ENCODE measurements around the gene CDHR5.
A peak's percentile ranks its signal among the peaks of the same experiment; 100 is the strongest.

CDHR5 gene

DNA sequence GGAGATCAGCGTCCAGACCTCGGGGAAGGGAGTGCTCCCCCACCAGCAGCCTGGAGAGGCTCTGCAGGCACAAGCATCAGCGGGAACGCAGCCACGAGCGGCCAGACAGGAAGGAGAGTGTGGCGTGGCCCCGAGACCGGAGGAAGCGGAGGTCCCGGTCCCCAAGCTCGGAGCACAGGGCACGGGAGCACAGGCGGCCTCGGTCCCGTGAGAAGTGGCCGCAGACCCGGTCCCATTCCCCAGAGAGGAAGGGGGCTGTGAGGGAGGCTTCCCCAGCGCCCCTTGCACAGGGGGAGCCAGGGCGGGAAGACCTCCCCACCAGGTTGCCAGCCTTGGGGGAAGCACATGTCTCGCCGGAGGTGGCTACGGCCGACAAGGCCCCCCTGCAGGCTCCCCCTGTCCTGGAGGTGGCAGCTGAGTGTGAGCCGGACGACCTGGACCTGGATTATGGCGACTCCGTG is 15.9 kb downstream of the CDHR5 start:
- no peak for DNase-seq

DNA sequence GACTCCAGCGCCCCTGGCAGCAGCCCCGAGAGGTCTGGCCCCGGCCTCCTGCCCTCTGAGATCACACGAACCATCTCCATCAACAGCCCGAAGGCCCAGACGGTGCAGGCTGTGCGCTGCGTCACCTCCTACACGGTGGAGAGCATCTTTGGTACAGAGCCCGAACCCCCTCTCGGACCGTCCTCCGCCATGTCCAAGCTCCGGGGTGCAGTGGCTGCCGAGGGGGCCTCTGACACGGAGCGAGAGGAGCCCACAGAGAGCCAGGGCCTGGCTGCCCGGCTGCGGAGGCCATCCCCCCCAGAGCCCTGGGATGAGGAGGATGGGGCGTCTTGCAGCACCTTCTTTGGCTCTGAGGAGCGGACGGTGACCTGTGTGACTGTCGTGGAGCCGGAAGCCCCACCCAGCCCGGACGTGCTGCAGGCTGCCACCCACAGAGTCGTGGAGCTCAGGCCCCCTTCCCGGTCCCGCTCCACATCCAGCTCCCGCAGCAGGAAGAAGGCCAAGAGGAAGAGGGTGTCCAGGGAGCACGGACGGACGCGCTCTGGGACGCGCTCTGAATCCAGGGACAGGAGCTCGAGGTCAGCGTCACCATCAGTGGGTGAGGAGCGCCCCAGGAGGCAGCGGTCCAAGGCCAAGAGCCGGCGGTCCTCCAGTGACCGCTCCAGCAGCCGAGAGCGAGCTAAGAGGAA is 16.6 kb downstream of the CDHR5 start:
- no peak for DNase-seq

GRCh38 chr11:607020-607780 is 17.6 kb downstream of the CDHR5 start:
- no peak for DNase-seq

DNA sequence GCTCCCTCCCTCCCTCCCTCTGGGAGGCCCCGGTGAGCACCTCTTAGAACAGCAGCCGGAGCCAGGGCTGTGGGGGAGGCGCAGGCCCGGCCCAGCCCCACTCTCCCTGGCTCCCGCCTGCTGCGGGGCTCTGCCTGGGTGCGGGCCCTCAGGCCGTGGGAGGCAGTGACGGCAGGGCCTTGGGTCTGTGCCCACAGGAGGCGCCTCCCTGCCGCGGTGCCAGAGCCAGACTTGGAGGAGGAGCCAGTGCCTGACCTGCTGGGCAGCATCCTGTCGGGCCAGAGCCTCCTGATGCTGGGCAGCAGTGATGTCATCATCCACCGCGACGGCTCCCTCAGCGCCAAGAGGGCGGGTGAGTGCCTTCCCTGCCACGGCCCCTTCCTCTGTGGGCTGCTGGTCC is 18.5 kb downstream of the CDHR5 start:
- no peak for DNase-seq

GRCh38 chr11:605286-606129 is 19.2 kb downstream of the CDHR5 start:
- no peak for DNase-seq

DNA sequence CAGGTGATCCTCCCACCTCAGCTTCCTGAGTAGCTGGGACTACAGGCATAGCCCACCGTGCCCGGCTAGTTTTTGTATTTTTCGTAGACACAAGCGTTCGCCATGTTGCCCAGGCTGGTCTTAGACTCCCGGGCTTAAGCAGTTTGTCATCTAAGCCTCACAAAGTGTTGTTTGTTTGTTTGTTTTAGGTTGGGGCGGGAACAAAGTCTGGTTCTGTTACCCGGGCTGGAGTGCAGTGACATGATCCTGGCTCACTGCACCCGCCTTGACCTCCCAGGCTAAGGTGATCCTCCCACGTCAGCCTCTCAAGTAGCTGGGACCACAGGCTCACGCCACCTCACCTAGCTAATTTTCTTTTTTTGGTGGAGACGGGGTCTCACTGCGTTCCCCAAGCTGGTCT is 21.6 kb downstream of the CDHR5 start:
- no peak for DNase-seq

- no peak for DNase-seq
These were observed 23.0 kb downstream of the CDHR5 start for GRCh38 chr11:601573-602245.

DNA sequence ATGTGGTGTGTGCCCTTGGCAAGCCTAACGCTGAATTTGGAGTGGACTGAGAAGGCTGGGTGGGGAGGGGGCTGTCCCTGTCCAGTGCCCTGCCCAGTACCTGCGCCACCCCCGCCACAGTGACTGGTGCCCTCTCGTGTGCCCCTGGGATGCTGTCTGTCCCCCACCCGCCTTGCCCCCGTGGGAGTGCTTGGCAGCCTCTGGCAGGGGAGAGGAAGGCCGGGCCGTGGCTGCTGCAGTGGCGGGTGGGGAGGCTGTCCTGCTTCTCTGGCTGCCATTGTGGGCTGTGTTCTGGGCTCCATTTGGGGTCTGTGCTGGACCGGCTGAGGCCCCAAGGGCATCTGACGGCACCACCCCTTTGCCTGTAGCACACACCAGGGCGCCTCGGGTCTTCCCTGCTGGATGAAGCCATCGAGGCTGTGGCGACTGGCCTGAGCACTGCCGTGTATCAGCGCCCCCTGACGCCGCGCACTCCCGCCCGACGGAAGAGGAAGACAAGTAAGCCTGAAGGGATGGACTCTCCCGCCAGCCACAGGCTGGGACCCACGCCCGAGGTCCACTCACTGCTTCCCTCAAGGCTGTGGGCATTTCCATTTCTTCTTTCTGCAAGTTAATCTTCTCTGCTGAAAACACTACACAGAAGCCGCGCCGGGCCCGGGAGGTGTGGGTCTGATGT is 26.6 kb downstream of the CDHR5 start:
- no peak for DNase-seq

DNA sequence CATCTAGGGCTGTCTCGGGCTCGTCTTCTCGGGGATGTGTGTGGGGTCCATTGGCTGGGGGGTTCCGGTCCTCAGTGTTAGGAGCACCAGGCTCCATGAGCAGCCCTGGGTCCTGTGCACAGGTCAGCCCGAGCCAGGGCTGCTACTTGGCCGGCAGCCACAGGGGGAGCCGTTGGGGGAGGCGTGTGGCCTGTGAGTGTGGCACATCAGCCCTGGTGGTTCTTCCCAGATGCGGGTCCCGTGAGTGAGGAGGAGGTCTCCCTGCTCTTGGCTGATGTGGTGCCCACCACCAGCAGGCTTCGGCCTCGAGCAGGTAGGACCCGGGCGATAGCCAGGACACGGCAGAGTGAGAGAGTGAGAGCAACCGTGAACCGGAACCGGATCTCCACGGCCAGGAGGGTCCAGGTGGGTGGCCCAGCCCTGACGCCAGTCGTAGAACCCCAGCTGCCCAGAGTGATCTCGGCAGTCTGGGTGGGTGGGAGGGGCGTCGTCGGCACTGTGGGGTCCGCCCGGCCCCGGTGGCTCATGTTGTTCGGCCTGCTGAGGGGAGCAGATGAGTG is 27.5 kb downstream of the CDHR5 start:
- no peak for DNase-seq

DNA sequence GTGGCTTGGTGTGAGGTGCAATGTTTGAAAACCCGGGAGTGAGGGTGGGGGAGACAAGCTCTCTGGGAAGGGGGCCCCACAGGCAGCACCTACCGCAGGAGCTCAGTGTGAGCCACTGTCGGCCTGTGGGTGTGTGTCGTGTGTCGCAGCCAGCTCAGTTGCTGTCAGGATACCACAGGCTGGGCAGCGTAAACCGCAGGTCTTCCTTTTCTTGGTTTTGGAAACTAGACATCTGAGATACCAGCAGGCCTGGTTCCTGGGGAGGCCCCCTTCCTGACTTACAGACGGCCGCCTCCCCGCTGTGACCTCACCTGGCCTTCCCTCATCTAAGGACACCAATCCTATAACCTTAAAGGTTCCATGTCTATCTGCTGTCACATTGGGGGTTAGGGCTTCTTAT is 28.4 kb downstream of the CDHR5 start:
- DNase-seq = no peak

DNA sequence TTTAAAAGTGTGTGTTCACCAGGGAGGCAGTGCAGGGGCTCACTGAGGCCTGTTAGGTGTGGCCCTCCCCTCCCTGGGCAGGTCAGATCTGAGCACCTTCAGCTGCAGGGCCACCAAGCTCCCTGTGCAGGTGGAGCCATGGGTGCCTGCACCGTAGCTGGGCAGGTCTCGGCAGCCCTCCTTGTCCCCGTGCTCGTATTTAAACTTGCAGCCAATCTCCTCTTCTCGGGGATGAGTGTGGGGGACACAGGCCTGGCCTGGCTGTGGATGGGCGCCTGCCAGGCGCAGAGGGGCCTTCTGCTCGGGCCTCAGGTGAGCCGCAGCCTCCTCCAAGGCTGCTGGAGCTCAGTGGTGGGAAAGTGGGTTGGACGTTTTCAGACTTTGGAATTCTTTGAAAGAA is 29.4 kb downstream of the CDHR5 start:
- DNase-seq = no peak

DNA sequence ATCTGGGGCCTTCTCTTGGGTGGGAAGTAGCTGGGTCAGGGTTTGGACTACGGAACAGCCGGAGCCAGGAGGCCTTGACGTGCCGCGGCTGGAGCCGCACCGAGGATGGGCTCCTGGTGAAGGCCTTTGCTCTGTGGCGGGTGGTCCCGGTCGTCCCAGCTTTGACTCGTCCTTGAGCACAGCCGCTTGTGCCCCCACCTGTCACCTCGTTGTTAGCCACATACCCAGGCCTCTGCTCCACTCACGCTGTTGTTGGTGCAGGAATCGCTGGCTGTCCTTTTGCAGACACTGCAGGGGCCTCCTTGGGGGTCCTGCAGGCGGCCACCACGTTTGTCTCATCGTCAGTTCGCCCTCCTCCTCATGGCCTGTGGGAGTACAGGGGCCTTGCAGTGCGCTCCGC is 31.4 kb downstream of the CDHR5 start:
- no peak for DNase-seq

- no peak for DNase-seq
These were observed 31.8 kb downstream of the CDHR5 start for GRCh38 chr11:592918-593317.

GRCh38 chr11:592501-592900 is 32.3 kb downstream of the CDHR5 start:
- DNase-seq = no peak

- DNase-seq = no peak
These were observed 33.8 kb downstream of the CDHR5 start for GRCh38 chr11:590997-591396.

GRCh38 chr11:589798-590197 is 35.0 kb downstream of the CDHR5 start:
- DNase-seq = no peak

DNA sequence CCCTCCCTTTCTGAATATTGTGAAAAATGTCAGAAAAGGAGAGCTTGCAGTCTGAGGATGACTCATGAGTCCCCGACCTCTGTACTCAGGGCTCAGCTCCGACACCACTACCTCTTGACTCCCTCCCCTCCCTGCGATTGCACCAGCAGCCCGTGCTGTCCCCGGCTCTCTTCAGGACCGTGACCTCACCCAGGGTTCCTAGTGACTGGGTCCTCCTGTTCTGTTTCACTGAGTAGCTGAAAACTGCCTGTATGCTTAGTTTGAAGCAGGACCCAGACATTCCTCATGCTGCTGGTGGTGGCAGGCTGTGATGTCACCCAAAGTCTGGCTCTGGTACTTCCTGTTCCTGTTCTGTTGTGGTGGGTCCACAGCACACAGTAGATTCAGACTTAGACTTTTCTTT is 36.8 kb downstream of the CDHR5 start:
- peak; percentile 32 for DNase-seq

GRCh38 chr11:587546-587945 is 37.2 kb downstream of the CDHR5 start:
- no peak for DNase-seq

GRCh38 chr11:586376-587316 is 38.1 kb downstream of the CDHR5 start:
- DNase-seq = no peak

GRCh38 chr11:584287-584686 is 40.5 kb downstream of the CDHR5 start:
- DNase-seq = no peak

DNA sequence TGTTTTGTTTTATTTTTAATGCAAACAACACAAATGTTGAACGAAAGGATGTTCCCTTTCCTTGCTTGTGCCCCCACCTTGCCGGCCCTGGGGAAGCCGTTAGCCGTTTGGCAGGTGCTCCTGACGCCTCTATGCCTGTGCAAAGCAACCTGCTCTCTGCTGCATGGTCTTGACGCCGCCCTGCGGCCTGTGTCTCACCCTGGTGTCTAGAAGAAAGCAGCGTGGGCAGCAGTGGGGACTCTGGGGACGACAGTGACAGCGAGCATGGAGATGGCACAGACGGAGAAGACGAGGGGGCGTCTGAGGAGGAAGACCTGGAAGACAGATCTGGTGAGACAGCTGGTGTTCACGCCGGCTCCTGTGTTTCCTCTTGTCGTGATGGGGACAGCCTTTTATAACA is 43.0 kb downstream of the CDHR5 start:
- no peak for DNase-seq

Data from NK-92 treated with Interleukin-12 subunit alpha and Interleukin-12 subunit beta, amount 100 ng/mL, for 24 hours (cell line).